Skeletal muscle tissue (tissue), 4 donors: ENCODE data around the gene LZTS3. TPM values are rescaled to one million over a fixed set of nuclear protein-coding genes. Genes with fewer than 3 reads are reported as not detected.
A peak's percentile ranks its signal among the peaks of the same experiment; 100 is the strongest.
"Not testable (repeated sequence)": the region's sequence is repeated elsewhere in the genome, so short reads cannot be mapped to it uniquely, and the experiment has no call there.

Experiments
- H3K27ac ChIP-seq: one replicate; pipeline ENCODE4 v1.7.0; 2013; ENCODE audit warnings: mild to moderate bottlenecking, low read depth, low read length, inconsistent platforms
- H3K27me3 ChIP-seq, 3 donors: one replicate each; pipeline ENCODE4 v1.7.0; 2013; ENCODE audit warnings: low read length in 3 of 3; ENCODE audit not compliant: control insufficient read depth in 3 of 3, insufficient read depth in 3 of 3
- H3K36me3 ChIP-seq, 3 donors: one replicate each; pipeline ENCODE4 v1.7.0; 2013; ENCODE audit warnings: low read length in 3 of 3; ENCODE audit not compliant: control insufficient read depth in 3 of 3, insufficient read depth in 3 of 3
- H3K4me1 ChIP-seq, 3 donors: one replicate each; pipeline ENCODE4 v1.7.0; 2013; ENCODE audit warnings: low read length in 3 of 3, mild to moderate bottlenecking in 3 of 3; ENCODE audit not compliant: control insufficient read depth in 3 of 3, insufficient read depth in 3 of 3
- H3K4me3 ChIP-seq, 3 donors: one replicate each; pipeline ENCODE4 v1.7.0; 2013; ENCODE audit warnings: low read length in 3 of 3
- H3K9ac ChIP-seq, 3 donors: one replicate each; pipeline ENCODE4 v1.7.0; 2013; ENCODE audit warnings: low read length in 3 of 3, mild to moderate bottlenecking in 3 of 3, moderate library complexity in 2 of 3, low read depth in 1 of 3
- H3K9me3 ChIP-seq, 3 donors: one replicate each; pipeline ENCODE4 v1.7.0; 2013; ENCODE audit warnings: low read length in 3 of 3; ENCODE audit not compliant: control insufficient read depth in 3 of 3
- total RNA-seq: library from RNA; depleted of rRNA; stranded (reverse); fragments of >200 nt; gene quantifications from one replicate; pipeline ENCODE4 v1.2.3, GENCODE V29; 2014
- donor health status: Osteomylitis.

Gene LZTS3
- total RNA-seq: 1.6 TPM

GRCh38 chr20:3172933-3173609, at the start of gene LZTS3:
TSS of gene LZTS3 (minus strand) at chr20:3173549. CDS start at chr20:3167163, 6,386 bp downstream.
- peak within 1 kb of the TSS; percentile 77 to 90 (median 81) for H3K9ac ChIP-seq
- H3K4me3 ChIP-seq: peak within 1 kb of the TSS; percentile 82 to 94 (median 94)
- H3K9me3 ChIP-seq: no peaks in the 10 kb centered on the region
- H3K4me1 ChIP-seq: peaks cover 10 to 15% (median 13%) of the 10 kb centered on the region in 3 donors
- H3K27me3 ChIP-seq: peaks cover 0 to 14% (median 0%) of the 10 kb centered on the region in 3 donors
- H3K36me3 ChIP-seq: no peaks in the 10 kb centered on the region
- H3K27ac ChIP-seq: peak within 1 kb of the TSS; percentile 69

- peak overlapping the region; percentile 14 to 66 (median 54) for H3K9ac ChIP-seq
- H3K36me3 ChIP-seq: peaks cover 5 to 12% (median 5%) of the 10 kb centered on the region in 3 donors
- no peaks in the 10 kb centered on the region for H3K27me3 ChIP-seq
- peak overlapping the region; percentile 76 for H3K27ac ChIP-seq
- H3K4me1 ChIP-seq: peaks cover 25 to 37% (median 31%) of the 10 kb centered on the region in 3 donors
- no peaks in the 10 kb centered on the region for H3K9me3 ChIP-seq
- H3K4me3 ChIP-seq: peak overlapping the region in 1 of 3 donors; percentile 41
Measured at GRCh38 chr20:3221398-3222226, 48.3 kb upstream of the LZTS3 start.

GRCh38 chr20:3218307-3218988, 45.1 kb upstream of the LZTS3 start:
- Histone ChIP-seq H3K4me1 (peaks cover 18 to 31% (median 25%) of the 10 kb centered on the region in 3 donors), H3K4me3 (no peak overlapping the region), H3K36me3 (peaks cover 14 to 26% (median 22%) of the 10 kb centered on the region in 3 donors), H3K9me3 (no peaks in the 10 kb centered on the region), H3K27ac (no peak overlapping the region), H3K9ac (peak overlapping the region in 1 of 3 donors; percentile 45), H3K27me3 (no peaks in the 10 kb centered on the region)

- peaks cover 10 to 24% (median 18%) of the 10 kb centered on the region in 3 donors for H3K36me3 ChIP-seq
- not testable (repeated sequence) for H3K9me3 ChIP-seq, H3K4me3 ChIP-seq, H3K27ac ChIP-seq, H3K27me3 ChIP-seq, H3K9ac ChIP-seq, H3K4me1 ChIP-seq
Measured at GRCh38 chr20:3215359-3215917, 42.1 kb upstream of the LZTS3 start.

- H3K36me3 ChIP-seq: peaks cover 12 to 19% (median 18%) of the 10 kb centered on the region in 3 donors
Measured at GRCh38 chr20:3213226-3213625, 39.9 kb upstream of the LZTS3 start.

GRCh38 chr20:3210346-3210745, 37.0 kb upstream of the LZTS3 start:
- H3K4me3 ChIP-seq: peak overlapping the region; percentile 88 to 96 (median 89)
- no peak overlapping the region for H3K27ac ChIP-seq
- H3K27me3 ChIP-seq: no peaks in the 10 kb centered on the region
- peak overlapping the region; percentile 82 to 92 (median 90) for H3K9ac ChIP-seq
- peaks cover 11 to 17% (median 16%) of the 10 kb centered on the region in 3 donors for H3K36me3 ChIP-seq
- H3K9me3 ChIP-seq: no peaks in the 10 kb centered on the region
- H3K4me1 ChIP-seq: peaks cover 11 to 21% (median 12%) of the 10 kb centered on the region in 3 donors

More at GRCh38 chr20:3213226-3213625, 39.9 kb upstream of the LZTS3 start:
- Histone ChIP-seq H3K4me3 (no peak overlapping the region), H3K27ac (no peak overlapping the region), H3K27me3 (no peaks in the 10 kb centered on the region), H3K4me1 (peaks cover 11 to 22% (median 12%) of the 10 kb centered on the region in 3 donors), H3K9me3 (no peaks in the 10 kb centered on the region), H3K9ac (no peak overlapping the region)

- Histone ChIP-seq H3K4me3 (peak overlapping the region; percentile 88 to 96 (median 89)), H3K27ac (peak overlapping the region; percentile 64), H3K9ac (peak overlapping the region; percentile 82 to 92 (median 90)), H3K9me3 (no peaks in the 10 kb centered on the region), H3K36me3 (peaks cover 9 to 13% (median 11%) of the 10 kb centered on the region in 3 donors), H3K27me3 (no peaks in the 10 kb centered on the region), H3K4me1 (peaks cover 11 to 21% (median 12%) of the 10 kb centered on the region in 3 donors)
Measured at GRCh38 chr20:3209946-3210317, 36.6 kb upstream of the LZTS3 start.

GRCh38 chr20:3209257-3209945, 36.1 kb upstream of the LZTS3 start, which contains the start of gene ITPA:
TSS of gene ITPA (plus strand) at chr20:3209498. CDS start at chr20:3209552, 54 bp downstream.
- Histone ChIP-seq H3K27me3 (no peaks in the 10 kb centered on the region), H3K27ac (peak within 1 kb of the TSS; percentile 64), H3K9ac (peak within 1 kb of the TSS; percentile 82 to 92 (median 90)), H3K9me3 (no peaks in the 10 kb centered on the region), H3K4me1 (peaks cover 11 to 21% (median 12%) of the 10 kb centered on the region in 3 donors), H3K4me3 (peak within 1 kb of the TSS; percentile 88 to 96 (median 89)), H3K36me3 (peaks cover 8 to 10% (median 8%) of the 10 kb centered on the region in 3 donors)

- Histone ChIP-seq H3K27ac (peak overlapping the region; percentile 64), H3K4me1 (peaks cover 13 to 21% (median 14%) of the 10 kb centered on the region in 3 donors), H3K27me3 (no peaks in the 10 kb centered on the region), H3K4me3 (peak overlapping the region; percentile 88 to 96 (median 89)), H3K9me3 (no peaks in the 10 kb centered on the region), H3K9ac (peak overlapping the region; percentile 82 to 92 (median 90)), H3K36me3 (peaks cover 6% of the 10 kb centered on the region in 3 donors)
Measured at GRCh38 chr20:3208786-3209256, 35.5 kb upstream of the LZTS3 start.
